HAP-1 (cell line): ENCODE data around the gene SLC25A38.
"Not testable (repeated sequence)": the region's sequence is repeated elsewhere in the genome, so short reads cannot be mapped to it uniquely, and the experiment has no call there.

Experiments used
- DNase-seq, 2 experiments: peaks; one replicate each; pipeline ENCODE4 v3.0.0-alpha.2; 2016 to 2020; ENCODE audit warnings: low spot score in 2 of 2
- H3K27me3 ChIP-seq: fragments of 250-450 bp; sonication (Bioruptor Pico); 2 replicates; pipeline ENCODE4 v1.5.1; 2020; ENCODE audit warnings: low read depth, mild to moderate bottlenecking, moderate library complexity
- H3K36me3 ChIP-seq: fragments of 250-450 bp; sonication (Bioruptor Pico); replicated peaks from 2 replicates; pipeline ENCODE4 v1.5.1; 2020; ENCODE audit warnings: mild to moderate bottlenecking
- H3K4me1 ChIP-seq: fragments of 250-450 bp; sonication (Bioruptor Pico); 2 replicates; pipeline ENCODE4 v1.5.1; 2020; ENCODE audit warnings: mild to moderate bottlenecking
- H3K4me3 ChIP-seq: fragments of 250-450 bp; sonication (Bioruptor Pico); 2 replicates; pipeline ENCODE4 v1.5.1; 2020; ENCODE audit warnings: mild to moderate bottlenecking, moderate library complexity
- H3K9me3 ChIP-seq: fragments of 250-450 bp; sonication (Bioruptor Pico); 2 replicates; pipeline ENCODE4 v1.5.1; 2020; ENCODE audit warnings: mild to moderate bottlenecking, moderate library complexity
- in situ Hi-C: fragments of 300-500 bp; cut with MboI; formaldehyde crosslinking; loops from 3 replicates; pipeline ENCODE4 v1.14.3; 2020; ENCODE audit warnings: low sequenced_read_pairs, inconsistent platforms, mixed read lengths

The SLC25A38 gene

DNA sequence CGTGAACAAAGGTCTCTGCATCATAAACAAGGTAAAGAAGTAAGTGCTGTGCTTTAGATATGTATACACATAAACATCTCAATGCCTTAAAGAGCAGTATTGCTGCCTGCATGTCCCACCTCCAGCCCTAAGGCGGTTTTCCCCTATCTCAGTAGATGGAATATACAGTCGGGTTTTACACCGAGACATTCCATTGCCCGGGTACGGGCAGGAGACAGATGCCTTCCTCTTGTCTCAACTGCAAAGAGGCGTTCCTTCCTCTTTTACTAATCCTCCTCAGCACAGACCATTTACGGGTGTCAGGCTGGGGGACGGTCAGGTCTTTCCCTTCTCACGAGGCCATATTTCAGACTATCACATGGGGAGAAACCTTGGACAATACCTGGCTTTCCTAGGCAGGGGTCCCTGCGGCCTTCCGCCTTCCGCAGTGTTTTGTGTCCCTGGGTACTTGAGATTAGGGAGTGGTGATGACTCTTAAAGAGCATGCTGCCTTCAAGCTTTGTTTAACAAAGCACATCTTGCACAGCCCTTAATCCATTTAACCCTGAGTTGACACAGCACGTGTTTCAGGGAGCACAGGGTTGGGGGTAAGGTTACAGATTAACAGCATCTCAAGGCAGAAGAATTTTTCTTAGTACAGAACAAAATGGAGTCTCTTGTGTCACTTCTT, 35.5 kb downstream of the SLC25A38 start:
- H3K4me1 ChIP-seq, H3K27me3 ChIP-seq, in situ Hi-C loops, H3K36me3 ChIP-seq, H3K4me3 ChIP-seq, H3K9me3 ChIP-seq: not testable (repeated sequence)
- DNase-seq: peak in 1 of 2 experiments; percentile 67

DNA sequence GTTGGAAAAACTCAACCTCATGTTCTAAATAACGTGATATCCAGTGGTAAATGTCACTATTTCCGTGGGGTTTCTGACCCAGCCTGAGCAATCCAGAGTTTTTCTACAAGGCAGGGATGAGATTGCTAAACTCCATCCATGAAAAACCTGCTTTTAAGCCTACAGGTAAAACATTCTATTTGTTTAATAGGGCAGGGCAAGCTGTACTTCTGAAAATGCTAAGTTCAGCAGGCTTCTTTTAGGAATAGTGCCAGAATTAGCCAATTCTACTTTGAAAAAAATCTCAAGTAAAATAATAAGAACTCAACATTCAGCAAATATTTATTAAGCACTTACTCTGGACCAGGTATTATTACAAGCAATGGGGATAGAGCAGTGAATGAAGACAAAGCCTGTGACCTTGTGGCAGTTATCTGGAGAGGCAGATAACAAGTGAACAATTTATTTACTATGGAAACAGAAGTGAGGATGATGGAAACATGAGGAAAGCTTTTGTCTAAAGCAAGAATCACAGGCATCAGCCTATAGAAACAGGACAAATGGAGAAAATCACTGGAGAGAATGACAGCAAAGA, 36.7 kb downstream of the SLC25A38 start:
- H3K4me1 ChIP-seq: peaks cover 9% of the 10 kb centered on the region
- H3K4me3 ChIP-seq: no peak overlapping the region
- DNase-seq: no peak
- H3K27me3 ChIP-seq: no peaks in the 10 kb centered on the region
- H3K9me3 ChIP-seq: no peaks in the 10 kb centered on the region
- in situ Hi-C loops: no loop called here
- no peaks in the 10 kb centered on the region for H3K36me3 ChIP-seq

DNA sequence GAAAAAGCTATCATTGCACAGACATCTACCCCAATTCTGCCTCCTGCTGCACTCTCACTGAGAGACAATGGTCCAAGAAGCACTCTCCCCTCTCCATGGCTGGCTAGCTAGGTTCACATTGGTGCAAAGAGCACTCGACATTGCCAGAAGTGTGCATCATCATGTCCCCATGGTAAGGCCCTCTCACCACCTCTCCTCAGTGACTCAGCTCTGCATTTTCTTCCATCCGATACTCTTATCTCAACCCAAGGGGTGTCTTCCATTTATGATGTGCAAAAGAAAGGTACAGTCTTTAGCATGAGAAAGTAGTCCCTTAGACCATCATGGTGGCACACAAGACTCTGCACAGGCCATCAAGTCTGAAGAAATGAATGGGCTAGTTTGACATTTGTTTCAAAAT, 37.4 kb downstream of the SLC25A38 start:
- in situ Hi-C loops: no loop called here
- Histone ChIP-seq H3K36me3 (no peaks in the 10 kb centered on the region), H3K27me3 (no peaks in the 10 kb centered on the region), H3K9me3 (no peaks in the 10 kb centered on the region), H3K4me3 (no peak overlapping the region), H3K4me1 (peaks cover 9% of the 10 kb centered on the region)
- DNase-seq: no peak

DNA sequence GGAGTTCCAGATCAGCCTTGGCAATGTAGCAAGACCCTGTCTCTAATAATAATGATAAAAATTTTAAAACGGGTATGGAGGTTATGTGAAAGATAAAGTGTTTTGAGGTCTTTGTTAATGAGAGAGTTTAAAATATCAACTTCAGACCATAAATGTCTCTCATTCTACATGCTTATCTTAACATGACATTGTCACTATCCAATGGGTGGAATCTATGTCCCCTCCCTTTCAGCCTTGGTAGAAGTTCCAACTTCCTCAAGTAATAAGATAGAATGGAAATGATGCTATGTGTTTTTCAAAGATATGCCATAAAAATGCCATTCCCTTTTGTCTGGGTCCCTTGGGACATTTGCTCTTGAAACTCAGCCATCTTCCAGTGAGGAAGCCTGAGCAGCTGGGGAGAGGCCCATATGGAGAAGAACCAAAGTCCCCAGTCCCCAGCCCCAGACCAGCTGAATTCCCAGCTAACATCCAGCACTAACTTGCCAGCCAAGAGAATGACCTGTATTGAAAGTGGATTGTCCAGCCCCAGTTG, 40.3 kb downstream of the SLC25A38 start:
- no peak for DNase-seq
- in situ Hi-C loops: no loop called here
- H3K4me1 ChIP-seq: peaks cover 6% of the 10 kb centered on the region
- no peaks in the 10 kb centered on the region for H3K36me3 ChIP-seq
- no peaks in the 10 kb centered on the region for H3K27me3 ChIP-seq
- H3K9me3 ChIP-seq: no peaks in the 10 kb centered on the region
- H3K4me3 ChIP-seq: no peak overlapping the region

DNA sequence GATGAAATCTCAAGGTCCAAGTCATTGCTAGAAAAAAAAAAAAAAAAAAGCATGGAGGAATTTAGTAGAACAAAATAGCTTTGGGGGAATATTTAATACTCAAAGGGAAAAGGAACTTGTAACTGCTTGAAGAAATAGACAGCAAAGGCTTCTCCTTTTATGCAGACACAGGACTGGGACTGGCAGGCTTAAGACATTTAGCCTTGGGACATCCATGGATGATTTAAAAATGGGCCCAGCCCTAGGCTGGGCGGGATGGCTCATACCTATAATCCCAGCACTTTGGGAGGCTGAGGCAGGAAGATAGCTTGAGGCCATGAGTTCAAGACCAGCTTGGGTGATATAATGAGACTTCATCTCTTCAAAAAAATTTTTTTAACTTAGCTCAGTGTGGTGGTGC, 43.1 kb downstream of the SLC25A38 start:
- no peaks in the 10 kb centered on the region for H3K27me3 ChIP-seq
- no peaks in the 10 kb centered on the region for H3K9me3 ChIP-seq
- in situ Hi-C loops: loop anchor here (25.0 kb wide), 1 partner anchor 886 kb away; the partner anchor contains the start of gene EIF1B
- DNase-seq: no peak
- H3K36me3 ChIP-seq: no peaks in the 10 kb centered on the region
- no peaks in the 10 kb centered on the region for H3K4me1 ChIP-seq
- H3K4me3 ChIP-seq: no peak overlapping the region

DNA sequence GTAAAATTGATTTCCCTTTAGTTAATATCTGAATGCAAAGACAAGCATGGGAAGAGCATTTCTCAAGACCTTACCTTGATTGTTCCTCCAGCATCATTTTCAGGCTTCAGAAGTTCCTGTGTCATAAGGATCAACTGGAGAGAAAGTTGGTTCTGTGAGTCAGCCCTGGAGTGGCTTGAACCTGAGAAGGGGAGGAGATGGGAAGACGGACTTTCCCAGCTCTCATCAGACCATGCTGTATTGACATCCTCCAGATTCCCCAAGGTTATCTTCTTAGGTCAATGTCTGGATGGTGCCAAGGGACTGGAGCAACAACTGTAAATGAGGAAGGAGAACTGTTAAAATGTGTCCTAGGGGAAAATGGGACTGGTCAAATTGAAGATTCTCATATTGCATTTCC, 44.3 kb downstream of the SLC25A38 start:
- no peaks in the 10 kb centered on the region for H3K27me3 ChIP-seq
- DNase-seq: no peak
- H3K4me1 ChIP-seq: no peaks in the 10 kb centered on the region
- in situ Hi-C loops: loop anchor here (25.0 kb wide), 1 partner anchor 885 kb away; the partner anchor contains the start of gene EIF1B
- no peaks in the 10 kb centered on the region for H3K36me3 ChIP-seq
- no peaks in the 10 kb centered on the region for H3K9me3 ChIP-seq
- H3K4me3 ChIP-seq: no peak overlapping the region

DNA sequence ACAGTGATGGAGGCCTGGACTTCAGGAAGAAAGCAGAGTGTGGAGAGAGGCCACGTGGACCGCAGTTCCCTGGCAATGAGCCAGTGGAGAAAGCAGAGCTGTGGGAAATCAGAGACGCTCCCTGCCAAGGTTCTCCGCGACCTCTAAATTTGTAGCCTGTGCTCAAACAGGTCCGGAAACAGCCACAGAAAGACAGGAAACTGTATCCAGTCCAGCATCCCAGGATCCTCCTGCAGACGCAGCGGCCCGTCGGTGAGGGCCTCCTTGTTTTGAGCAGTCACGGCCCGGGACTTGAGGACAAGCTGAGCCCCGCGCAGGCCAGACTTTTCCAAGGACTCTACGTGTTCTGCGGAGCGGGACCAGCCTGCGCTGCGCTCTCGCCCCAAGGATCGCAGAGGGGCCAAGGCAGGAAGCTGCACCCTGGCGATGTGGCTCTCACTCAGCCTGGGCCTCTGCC, 45.6 kb downstream of the SLC25A38 start:
- H3K27me3 ChIP-seq: no peaks in the 10 kb centered on the region
- H3K4me3 ChIP-seq: no peak overlapping the region
- DNase-seq: no peak
- H3K9me3 ChIP-seq: no peaks in the 10 kb centered on the region
- H3K4me1 ChIP-seq: no peaks in the 10 kb centered on the region
- no peaks in the 10 kb centered on the region for H3K36me3 ChIP-seq
- in situ Hi-C loops: loop anchor here (25.0 kb wide), 1 partner anchor 884 kb away; the partner anchor contains the start of gene EIF1B

DNA sequence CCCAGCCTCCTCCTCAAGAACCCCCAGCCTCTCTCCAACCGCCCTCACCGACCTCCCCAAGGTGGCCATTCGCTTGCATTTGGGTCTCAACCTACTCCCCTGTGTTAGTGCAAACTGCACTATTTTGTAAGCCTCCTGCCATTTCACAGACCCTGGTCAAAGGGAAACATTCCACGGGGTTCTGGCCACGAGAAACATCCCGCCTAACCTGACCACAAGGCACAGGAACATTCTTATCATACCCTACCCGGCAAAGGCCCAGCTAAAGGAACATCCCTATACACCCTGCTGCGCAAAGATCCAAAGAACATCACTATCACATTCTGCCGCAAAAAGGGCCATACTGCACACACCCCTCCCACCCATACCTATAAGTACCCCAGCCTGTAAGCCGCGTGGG, 46.3 kb downstream of the SLC25A38 start:
- no peaks in the 10 kb centered on the region for H3K4me1 ChIP-seq
- in situ Hi-C loops: loop anchor here (25.0 kb wide), 1 partner anchor 883 kb away; the partner anchor contains the start of gene EIF1B

DNA sequence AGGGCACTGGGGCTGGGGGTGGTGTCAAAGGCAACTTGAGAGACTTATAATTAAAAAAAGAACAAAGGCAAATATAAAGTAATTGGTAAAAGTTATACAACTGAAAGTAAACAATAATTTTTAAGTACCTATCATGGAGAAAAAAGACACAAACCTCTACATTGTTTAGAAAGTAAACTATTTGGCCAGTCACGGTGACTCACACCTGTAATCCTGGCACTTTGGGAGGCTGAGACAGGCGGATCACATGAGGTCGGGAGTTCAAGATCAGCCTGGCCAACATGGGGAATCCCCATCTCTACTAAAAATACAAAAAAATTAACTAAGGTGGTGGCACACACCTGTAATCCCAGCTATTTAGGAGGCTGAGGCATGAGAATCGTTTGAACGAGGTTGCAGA, 49.2 kb downstream of the SLC25A38 start:
- H3K36me3 ChIP-seq: no peaks in the 10 kb centered on the region
- in situ Hi-C loops: loop anchor here (25.0 kb wide), 1 partner anchor 880 kb away; the partner anchor contains the start of gene EIF1B
- no peaks in the 10 kb centered on the region for H3K9me3 ChIP-seq
- no peak overlapping the region for H3K4me3 ChIP-seq
- no peak for DNase-seq
- H3K4me1 ChIP-seq: no peaks in the 10 kb centered on the region
- no peaks in the 10 kb centered on the region for H3K27me3 ChIP-seq

More for the DNA sequence above, 46.3 kb downstream of the SLC25A38 start:
- no peak for DNase-seq
- H3K27me3 ChIP-seq: no peaks in the 10 kb centered on the region
- no peaks in the 10 kb centered on the region for H3K9me3 ChIP-seq
- H3K4me3 ChIP-seq: no peak overlapping the region
- H3K36me3 ChIP-seq: no peaks in the 10 kb centered on the region

DNA sequence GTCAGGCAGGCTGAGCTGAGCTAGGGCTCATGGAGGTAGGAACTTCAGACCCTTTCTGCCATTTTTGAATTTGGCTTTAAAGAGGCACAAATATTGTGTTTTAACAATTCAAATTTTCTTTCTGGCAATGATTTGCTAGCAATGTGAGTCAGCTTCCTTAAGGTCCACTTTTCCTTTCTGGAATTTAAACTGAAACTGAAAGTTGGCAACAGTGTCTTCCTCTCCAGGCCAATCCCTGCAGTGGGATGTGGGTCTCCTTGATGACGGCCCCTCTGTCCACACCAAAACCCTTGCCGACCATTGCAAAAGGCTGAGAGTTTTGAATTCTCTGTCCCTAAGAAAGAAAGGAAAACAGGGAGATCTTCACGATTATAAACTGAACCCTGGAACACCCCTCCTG, 50.5 kb downstream of the SLC25A38 start:
- Histone ChIP-seq H3K4me1 (no peaks in the 10 kb centered on the region), H3K9me3 (no peaks in the 10 kb centered on the region), H3K4me3 (no peak overlapping the region), H3K36me3 (no peaks in the 10 kb centered on the region), H3K27me3 (no peaks in the 10 kb centered on the region)
- in situ Hi-C loops: loop anchor here (25.0 kb wide), 1 partner anchor 879 kb away; the partner anchor contains the start of gene EIF1B
- DNase-seq: no peak

DNA sequence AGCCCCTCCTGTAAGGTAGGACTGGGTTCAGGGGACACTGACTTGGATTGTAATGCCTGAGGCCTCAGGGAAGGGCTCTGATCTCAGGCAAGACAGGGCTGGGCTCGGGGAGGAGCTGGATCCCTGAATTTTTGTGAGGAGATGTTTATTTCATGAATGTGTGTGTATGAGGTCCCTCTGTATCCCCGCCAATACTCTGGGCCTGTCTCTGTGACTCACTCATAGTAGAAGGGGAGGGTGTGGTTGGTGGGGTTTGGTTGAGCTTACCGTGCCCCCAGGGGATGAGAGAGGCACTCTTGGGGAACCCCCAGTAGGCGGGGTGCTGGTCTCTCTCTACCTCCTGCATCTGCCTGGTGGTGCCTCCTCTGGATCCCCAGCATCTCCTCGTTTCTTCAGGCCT, 51.4 kb downstream of the SLC25A38 start:
- in situ Hi-C loops: loop anchor here (25.0 kb wide), 1 partner anchor 878 kb away; the partner anchor contains the start of gene EIF1B
- Histone ChIP-seq H3K36me3 (no peaks in the 10 kb centered on the region), H3K4me1 (no peaks in the 10 kb centered on the region), H3K9me3 (no peaks in the 10 kb centered on the region), H3K27me3 (no peaks in the 10 kb centered on the region), H3K4me3 (no peak overlapping the region)
- no peak for DNase-seq

DNA sequence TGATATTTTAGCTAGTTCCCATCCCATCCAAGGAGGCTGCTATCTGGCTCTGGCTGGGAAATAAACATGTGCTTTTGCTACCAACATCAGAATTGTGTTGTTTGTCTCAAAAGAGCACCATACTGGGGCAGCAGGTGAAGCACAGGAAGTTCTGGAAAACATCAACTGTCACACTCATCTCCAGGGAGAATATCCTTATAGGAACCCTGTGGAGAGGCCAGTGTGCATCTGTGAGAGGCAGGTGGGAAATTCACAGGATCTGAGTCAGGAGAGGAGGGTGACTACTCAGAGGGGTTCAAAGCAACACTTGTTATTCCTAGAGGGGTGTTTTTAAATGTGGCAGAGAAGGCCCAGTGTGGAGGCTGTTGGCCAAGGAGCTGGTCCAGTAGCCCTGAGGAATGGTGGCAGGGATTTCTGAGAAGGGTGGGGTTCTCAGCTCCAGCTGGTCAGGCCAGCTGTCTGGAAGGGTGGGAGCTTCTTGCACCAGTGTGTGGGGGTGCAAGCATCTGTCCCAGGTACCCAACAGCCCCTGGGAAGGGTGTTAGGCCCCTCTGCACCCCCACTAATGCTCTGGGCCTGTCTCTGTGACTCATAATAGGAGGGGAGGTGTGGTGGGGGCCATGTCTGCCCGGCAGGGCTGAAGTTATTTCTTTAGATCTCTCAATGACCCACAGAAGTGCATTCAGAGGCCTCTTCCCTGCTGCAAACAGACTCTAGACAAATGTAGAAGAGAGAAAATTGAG, 52.0 kb downstream of the SLC25A38 start:
- DNase-seq: no peak
- Histone ChIP-seq H3K27me3 (no peaks in the 10 kb centered on the region), H3K9me3 (no peaks in the 10 kb centered on the region), H3K4me3 (no peak overlapping the region), H3K4me1 (no peaks in the 10 kb centered on the region), H3K36me3 (no peaks in the 10 kb centered on the region)
- in situ Hi-C loops: loop anchor here (25.0 kb wide), 1 partner anchor 877 kb away; the partner anchor contains the start of gene EIF1B

DNA sequence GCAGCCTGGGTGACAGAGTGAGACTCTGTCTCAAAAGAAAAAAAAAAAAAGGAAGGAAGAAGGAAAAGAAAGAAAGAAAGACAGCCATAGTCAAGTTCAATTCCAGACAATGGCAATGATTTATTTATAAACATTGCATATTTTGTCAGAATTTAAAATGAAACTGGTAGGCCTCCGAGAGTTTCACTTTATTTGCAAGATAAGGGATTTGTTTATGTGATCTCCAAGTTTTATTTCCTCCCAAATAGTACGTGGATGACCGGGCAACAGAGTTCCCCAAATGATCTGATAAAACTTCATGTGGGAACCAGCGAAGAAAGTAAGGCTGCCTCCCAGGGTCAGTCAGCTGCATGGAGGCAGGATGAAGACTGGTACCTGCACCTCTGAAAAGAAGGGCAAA, 55.7 kb downstream of the SLC25A38 start:
- in situ Hi-C loops: loop anchor here (25.0 kb wide), 1 partner anchor 873 kb away; the partner anchor contains the start of gene EIF1B

More for the DNA sequence above, 55.7 kb downstream of the SLC25A38 start:
- H3K36me3 ChIP-seq: no peaks in the 10 kb centered on the region
- no peak for DNase-seq
- H3K9me3 ChIP-seq: no peaks in the 10 kb centered on the region
- H3K27me3 ChIP-seq: no peaks in the 10 kb centered on the region; the same call in 1 of the 2 replicates
- no peak overlapping the region for H3K4me3 ChIP-seq
- peaks cover 1% of the 10 kb centered on the region; the same call in 1 of the 2 replicates for H3K4me1 ChIP-seq
